AG09309 (cell line): ENCODE results near the gene SSTR3.
"Not testable (repeated sequence)": the region's sequence is repeated elsewhere in the genome, so short reads cannot be mapped to it uniquely, and the experiment has no call there.

ENCODE experiments used
- DNase-seq: peaks from one replicate; pipeline ENCODE4 v3.0.0-alpha.2; 2010; ENCODE audit warnings: low read depth
- H3K4me3 ChIP-seq: 2 replicates; pipeline ENCODE4 v1.5.1; 2011; ENCODE audit warnings: mild to moderate bottlenecking, low read depth, low read length, moderate library complexity; ENCODE audit not compliant: control insufficient read depth
- TF ChIP-seq, protein P1 (sequence below): IDR thresholded peaks from 2 replicates; pipeline ENCODE4 v1.5.1; 2011; ENCODE audit warnings: mild to moderate bottlenecking, low read depth, low read length, inconsistent platforms; ENCODE audit not compliant: insufficient read depth, control insufficient read depth; ENCODE audit errors: missing control alignments

Gene SSTR3

DNA sequence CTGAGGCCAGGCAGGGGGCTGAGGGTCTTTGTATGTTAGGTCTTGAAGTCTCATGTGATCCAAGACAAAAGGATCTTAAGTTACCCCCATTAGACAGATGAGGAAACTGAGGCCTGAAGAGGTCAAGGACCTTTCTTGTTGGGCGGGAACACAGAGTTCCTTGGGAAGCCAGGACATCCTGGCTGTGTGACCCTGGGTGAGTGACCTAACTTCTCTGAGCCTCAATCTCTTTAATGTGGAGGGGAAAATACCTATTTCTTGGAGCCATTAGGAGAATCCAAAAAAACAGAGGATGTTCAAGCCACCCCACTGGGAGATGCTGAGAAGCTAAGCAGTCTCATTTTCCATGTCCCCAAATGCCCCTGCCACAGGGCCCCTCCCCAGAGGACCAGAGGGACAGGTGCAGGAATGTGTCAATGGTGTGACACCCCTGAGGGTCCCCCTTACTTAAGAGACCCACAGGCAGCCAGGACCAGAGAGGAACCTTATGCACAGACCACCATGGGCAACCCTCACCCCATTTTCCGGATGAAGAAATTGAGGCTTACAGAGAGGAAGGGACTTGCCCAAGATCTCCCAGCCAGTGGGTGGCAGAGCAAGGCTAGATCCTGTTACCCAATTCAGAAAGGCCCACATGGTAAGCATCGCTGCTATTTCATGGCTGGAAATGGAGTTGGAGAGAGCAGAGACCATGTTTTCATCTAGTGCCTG is 23.8 kb upstream of the SSTR3 start:
- TF ChIP-seq, protein P1, sequence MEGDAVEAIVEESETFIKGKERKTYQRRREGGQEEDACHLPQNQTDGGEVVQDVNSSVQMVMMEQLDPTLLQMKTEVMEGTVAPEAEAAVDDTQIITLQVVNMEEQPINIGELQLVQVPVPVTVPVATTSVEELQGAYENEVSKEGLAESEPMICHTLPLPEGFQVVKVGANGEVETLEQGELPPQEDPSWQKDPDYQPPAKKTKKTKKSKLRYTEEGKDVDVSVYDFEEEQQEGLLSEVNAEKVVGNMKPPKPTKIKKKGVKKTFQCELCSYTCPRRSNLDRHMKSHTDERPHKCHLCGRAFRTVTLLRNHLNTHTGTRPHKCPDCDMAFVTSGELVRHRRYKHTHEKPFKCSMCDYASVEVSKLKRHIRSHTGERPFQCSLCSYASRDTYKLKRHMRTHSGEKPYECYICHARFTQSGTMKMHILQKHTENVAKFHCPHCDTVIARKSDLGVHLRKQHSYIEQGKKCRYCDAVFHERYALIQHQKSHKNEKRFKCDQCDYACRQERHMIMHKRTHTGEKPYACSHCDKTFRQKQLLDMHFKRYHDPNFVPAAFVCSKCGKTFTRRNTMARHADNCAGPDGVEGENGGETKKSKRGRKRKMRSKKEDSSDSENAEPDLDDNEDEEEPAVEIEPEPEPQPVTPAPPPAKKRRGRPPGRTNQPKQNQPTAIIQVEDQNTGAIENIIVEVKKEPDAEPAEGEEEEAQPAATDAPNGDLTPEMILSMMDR, result no peak
- no peak for DNase-seq
- no peak overlapping the region for H3K4me3 ChIP-seq

DNA sequence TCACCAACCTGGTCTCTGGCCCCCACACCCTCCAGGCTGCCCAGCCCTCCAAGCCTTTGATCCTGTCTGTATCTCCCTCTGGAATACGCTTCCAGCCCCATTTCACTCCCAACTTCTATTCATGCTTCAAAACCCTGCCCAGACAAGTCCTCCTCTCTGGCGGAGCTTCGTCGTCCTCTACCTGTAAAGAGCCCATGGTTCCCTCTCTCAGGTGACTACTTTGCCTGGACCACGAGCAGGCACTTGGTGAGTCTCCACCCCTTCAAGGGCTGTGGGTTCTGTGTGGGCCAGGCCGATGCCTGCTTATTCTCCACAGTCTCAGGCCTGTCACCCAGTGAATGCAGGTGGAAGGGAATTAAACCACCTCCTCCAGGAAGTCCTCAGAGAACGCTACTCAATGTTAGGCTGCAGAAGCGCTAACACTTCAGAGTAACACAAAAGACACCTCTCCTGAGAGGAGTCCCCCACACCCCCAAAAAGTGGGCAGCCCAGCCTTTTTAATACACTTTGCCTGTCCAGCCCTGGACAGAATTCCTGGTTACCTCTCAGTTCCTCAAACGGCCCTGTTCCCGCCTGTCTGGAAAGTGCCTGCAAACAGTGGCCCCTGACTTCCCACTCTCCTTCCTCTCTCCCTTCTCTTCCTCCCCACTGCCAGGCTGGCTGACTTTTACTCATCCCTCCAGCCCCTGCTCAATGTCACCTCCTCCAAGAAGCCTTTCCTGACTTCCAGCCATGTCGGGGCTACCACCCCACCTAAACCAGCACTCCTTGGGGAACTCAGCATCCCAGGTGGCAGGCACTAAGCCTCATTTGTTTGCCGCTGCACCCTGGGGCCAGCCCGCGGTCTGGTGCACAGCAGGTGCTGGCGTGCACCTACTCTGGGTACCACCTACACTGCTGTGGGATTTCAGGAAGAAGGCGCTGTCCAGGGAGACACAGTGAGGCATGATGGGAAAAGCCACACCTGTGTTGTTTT is 22.7 kb upstream of the SSTR3 start:
- H3K4me3 ChIP-seq, result no peak overlapping the region
- no peak for DNase-seq
- TF ChIP-seq, protein P1, result no peak

DNA sequence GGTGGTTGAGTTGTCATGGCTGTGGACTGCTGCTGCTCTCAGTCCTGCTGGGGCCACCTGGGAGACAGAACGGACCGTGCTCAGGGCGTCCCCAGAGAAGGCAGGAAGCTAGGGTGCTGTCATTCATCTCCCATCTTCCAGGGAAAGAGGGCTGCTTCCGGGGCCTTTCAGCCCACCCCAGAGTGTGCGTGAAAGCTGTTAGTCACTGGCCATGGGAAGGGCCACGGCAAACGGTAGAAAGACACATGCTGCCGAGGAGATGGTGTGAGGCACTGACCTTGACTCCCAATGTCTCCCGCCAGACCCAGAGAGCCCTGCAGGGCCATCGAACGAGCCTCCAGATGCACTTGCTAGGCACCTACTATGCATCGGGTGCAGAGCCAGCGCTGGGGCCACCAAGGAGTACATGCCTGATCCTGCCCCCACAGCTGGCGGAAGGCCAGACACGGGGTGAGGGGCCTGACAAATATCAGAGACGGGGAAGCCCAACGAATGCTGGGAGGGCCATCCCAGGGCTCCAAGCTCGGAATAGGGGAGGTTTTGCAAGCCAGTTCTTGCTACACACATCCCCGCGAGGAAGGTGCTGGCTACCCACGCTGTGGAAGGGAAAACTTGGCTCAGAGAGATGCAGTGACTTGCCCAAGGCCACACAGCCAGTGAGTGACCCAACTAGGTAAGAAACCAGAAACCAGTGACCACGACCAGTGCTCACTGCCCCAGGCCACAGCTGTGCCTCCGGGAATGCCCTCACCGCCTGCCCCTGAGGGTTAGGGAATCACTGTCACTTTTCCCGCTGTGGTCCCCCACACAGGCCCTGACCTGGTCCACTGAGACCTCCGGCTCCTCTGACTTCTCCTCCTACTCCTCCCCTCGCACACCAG is 21.7 kb upstream of the SSTR3 start:
- H3K4me3 ChIP-seq, result no peak overlapping the region
- TF ChIP-seq, protein P1, result no peak
- no peak for DNase-seq

DNA sequence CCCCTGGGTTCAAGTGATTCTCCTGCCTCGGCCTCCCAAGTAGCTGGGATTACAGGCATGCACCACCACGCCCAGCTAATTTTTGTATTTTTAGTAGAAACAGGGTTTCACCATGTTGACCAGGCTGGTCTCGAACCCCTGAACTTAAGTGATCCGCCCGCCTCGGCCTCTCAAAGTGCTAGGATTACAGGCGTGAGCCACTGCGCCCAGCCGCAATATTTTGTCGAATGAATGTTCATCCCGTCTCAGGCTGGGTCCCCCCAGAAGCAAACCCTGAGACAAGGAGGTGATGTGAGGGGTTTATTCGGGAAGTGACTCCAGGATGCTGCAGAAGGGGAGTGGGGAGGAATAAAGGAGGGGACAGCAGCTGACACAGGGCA is 21.1 kb upstream of the SSTR3 start:
- DNase-seq, H3K4me3 ChIP-seq: not testable (repeated sequence)

DNA sequence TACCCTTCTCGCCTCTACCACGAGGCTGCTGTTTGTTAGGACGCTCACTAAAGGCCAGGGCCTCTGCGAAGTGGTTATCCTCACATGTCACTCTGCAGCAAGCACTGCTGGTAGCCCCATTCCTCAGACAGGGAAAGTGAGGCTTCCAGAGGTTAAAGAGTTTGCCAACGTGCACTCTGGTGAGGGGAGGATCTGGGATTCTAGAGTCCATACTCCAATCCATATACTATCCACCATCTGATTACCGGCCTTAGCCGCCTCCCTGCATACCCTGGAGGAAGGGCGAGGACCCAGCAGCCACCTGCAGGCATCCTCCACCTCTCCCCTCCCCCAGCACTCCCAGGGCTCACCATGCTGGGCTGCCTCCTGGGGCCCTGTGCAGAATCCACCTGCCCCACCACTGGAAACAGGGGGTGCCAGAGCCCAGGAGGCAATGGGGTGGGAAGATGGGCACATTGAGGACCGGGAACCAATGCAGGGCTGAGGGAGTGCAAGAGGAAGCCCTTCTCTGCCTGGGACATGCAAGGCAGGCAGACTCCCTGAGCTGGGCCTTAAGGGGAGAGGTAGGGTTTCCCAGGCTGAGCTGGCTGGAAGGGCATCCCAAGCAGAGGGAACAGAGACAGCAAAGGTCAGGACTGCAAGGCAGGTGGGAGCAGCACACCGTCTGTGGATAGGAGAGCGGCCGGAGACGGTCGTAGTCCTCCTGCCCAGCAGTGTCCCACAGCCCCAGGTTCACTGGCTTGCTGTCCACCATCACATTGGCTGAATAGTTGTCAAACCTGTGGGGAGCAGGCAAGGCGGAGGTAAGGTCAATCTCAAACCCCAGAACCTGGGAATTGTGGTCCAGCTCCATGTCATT is 20.1 kb upstream of the SSTR3 start:
- TF ChIP-seq, protein P1, result no peak
- DNase-seq, result no peak
- no peak overlapping the region for H3K4me3 ChIP-seq

DNA sequence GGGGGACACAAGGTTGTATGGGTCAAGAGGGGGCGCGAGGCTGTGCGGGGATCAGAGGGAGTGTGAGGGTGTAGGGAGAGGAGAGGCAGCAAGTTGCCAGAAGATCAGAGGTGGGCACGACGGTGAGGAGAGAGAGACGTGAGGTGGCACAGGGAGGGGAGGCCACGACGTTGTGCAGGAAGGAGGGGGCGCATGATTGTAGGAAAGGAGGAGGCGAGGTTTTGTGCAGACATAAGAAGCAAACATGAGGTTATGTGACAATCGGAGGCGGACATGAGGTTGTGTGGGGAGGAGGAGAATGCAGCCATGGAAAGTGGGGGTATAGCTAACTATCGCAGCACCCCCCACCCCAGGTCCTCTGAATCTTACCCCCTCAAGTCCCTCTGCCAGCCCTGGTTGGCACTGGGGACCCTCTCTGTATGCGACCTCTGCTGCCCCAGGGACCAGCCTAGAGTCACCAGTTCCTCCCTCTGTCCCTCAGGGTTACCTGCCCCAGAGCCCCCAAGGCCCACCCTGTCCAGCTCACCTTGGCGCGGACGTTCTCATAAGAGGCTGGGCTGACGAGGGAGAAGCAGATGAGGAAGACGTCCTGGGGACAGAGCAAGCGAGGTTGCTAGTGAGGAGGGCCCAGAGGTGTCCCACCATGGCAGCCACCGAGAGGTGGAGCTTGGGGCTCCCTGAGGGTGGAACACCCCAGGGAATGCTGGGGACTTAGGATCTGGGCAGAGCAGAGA is 19.3 kb upstream of the SSTR3 start:
- TF ChIP-seq, protein P1, result no peak
- no peak overlapping the region for H3K4me3 ChIP-seq
- no peak for DNase-seq
